Heart right ventricle (tissue), 16 donors: ENCODE measurements around the gene MLC1. TPM values are rescaled to one million over a fixed set of nuclear protein-coding genes. Genes with fewer than 3 reads are reported as not detected.

Experiments used
- ATAC-seq, 8 donors: fragments of 200-7000 bp; cut with Tn5 transposase; one replicate each; pipeline ENCODE4 v1.9.1; 2020; ENCODE audit warnings: mild to moderate bottlenecking in 8 of 8, moderate library complexity in 8 of 8, moderate number of reproducible peaks in 1 of 8
- DNase-seq, 2 donors: peaks; one replicate each; pipeline ENCODE4 v3.0.0-alpha.2; 2020
- H3K27ac ChIP-seq, 10 donors: fragments of 200-600 bp; sonication (generic) in 2 of 10; one replicate each; pipeline versions ENCODE4 v1.5.0 to v1.8.0; 2020 to 2022; ENCODE audit warnings: mild to moderate bottlenecking in 3 of 10
- H3K27me3 ChIP-seq, 7 donors: fragments of 200-600 bp; one replicate each; pipeline ENCODE4 v1.8.0; 2021 to 2022; ENCODE audit warnings: mild to moderate bottlenecking in 2 of 7
- H3K36me3 ChIP-seq, 9 donors: fragments of 200-600 bp; sonication (generic) in 1 of 9; one replicate each; pipeline versions ENCODE4 v1.5.0 to v1.8.0; 2020 to 2022; ENCODE audit warnings: mild to moderate bottlenecking in 2 of 9
- H3K4me1 ChIP-seq, 9 donors: fragments of 200-600 bp; sonication (generic) in 1 of 9; one replicate each; pipeline versions ENCODE4 v1.5.0 to v1.8.0; 2020 to 2022; ENCODE audit warnings: mild to moderate bottlenecking in 4 of 9
- H3K4me3 ChIP-seq, 10 donors: fragments of 200-600 bp; sonication (generic) in 2 of 10; one replicate each; pipeline versions ENCODE4 v1.5.0 to v1.8.0; 2020 to 2022; ENCODE audit warnings: mild to moderate bottlenecking in 7 of 10, moderate library complexity in 2 of 10
- H3K9me3 ChIP-seq, 11 donors: fragments of 200-600 bp in 10 of 11; sonication (generic) in 2 of 11; one replicate each; pipeline versions ENCODE4 v1.5.0 to v1.8.0; 2013 to 2022; ENCODE audit warnings: mild to moderate bottlenecking in 2 of 11, control low read depth in 1 of 11, moderate library complexity in 1 of 11
- WGBS, 2 donors: extraction: QIAGEN DNeasy Blood & Tissue Kit; methylation state at CpG; one replicate each; pipeline ENCODE4 v1.1.7; 2013; ENCODE audit warnings: inconsistent platforms in 1 of 2; 5-methylcytosine and 5-hydroxymethylcytosine counted together
- intact Hi-C, 10 donors: fragments of 100-400 bp; cut with DNase I; formaldehyde crosslinking; loops; one replicate each; pipeline versions ENCODE4 v1.11.1 to v1.14.2; 2022
- polyA plus RNA-seq, 2 donors: library from polyadenylated mRNA; stranded (reverse); fragments of 200-250 nt; gene quantifications; one replicate each; pipeline ENCODE4 v1.2.3, GENCODE V29; 2013
- total RNA-seq, 10 donors: library from RNA; stranded (reverse); fragmentation: NEBNext Ultra II Directional in 3 of 10; extraction: Animal tissue kit (Norgen Biotek cat#: 25700) in 3 of 10; gene quantifications; one replicate each; pipeline versions ENCODE4 v1.2.1 to v1.2.4, GENCODE V29; 2021 to 2023
- TF ChIP-seq, protein P1 (sequence below), 9 donors: fragments of 200-600 bp; sonication (generic) in 2 of 9; IDR thresholded peaks; one replicate each; pipeline versions ENCODE4 v1.5.0 to v1.8.0; 2021 to 2022; ENCODE audit warnings: antibody characterized with exemption in 9 of 9, mild to moderate bottlenecking in 5 of 9, moderate library complexity in 1 of 9
- donor health status: Arrhythmogenic right ventricular cardiomyopathy.
- donor health status: ischemic (EF 13 %, LVEDD 7.1; RV severe dilation, severe dysfunction).
- donor health status: healthy with polysubstance abuse.
- donor health status: DM: no; HTN: yes; CAD: no.
- donor health status: DM: no; HTN: no; CAD: no.
- donor health status: ischemic (EF 25% LVEDD 6.9; RV normal size, moderate dysfunction).
- donor health status: ischemic (EF 25% LVEDD 5.7; RV mildly dilated, moderate dysfunction).
- donor health status: healthy.
- donor health status: DM: yes; HTN: yes; CAD: no.
- donor health status: Ischemic cardiomyopathy.
- donor health status: ischemic (EF 35%, LVEDD 5.7; RV mildly dilated, moderate dysfunction).
- donor health status: nonischemic (EF 11% LVEDD 7.7; RV severe dilation, severe dysfunction).
- donor health status: DM: yes; HTN: yes; CAD: no.
- donor health status: PGD.
- donor health status: ischemic (EF 29% LVEDD 5.4; RV normal size, mild dysfunction).
- donor health status: nonischemic (EF 23%, LVEDD 6.1; RV moderate dilation, normal function).

MLC1 gene
- total and polyA plus RNA-seq, 12 donors, result 0.03 to 1.6 (median 0.22) TPM; not detected in 4

DNA sequence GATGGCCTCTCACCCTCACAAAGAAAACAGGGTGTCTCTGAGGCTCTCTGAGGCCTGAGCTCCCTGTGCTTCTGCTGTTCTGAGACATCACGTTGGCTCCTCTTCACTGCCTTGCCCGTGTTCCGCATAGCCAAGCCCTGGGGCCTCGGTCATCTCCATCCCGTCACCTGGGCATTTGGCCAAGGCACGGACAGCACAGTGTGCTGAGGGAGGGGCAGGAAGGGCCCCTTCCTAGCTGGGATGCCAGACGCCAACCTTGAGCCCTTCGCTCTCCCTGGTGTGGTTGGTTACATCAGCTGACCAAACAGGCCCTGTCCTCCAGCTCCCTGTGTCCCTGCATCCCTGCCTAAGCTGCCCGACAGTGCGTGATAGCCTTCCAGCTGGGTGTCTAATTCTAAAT is 30.5 kb upstream of the MLC1 start:
- TF ChIP-seq, protein P1, sequence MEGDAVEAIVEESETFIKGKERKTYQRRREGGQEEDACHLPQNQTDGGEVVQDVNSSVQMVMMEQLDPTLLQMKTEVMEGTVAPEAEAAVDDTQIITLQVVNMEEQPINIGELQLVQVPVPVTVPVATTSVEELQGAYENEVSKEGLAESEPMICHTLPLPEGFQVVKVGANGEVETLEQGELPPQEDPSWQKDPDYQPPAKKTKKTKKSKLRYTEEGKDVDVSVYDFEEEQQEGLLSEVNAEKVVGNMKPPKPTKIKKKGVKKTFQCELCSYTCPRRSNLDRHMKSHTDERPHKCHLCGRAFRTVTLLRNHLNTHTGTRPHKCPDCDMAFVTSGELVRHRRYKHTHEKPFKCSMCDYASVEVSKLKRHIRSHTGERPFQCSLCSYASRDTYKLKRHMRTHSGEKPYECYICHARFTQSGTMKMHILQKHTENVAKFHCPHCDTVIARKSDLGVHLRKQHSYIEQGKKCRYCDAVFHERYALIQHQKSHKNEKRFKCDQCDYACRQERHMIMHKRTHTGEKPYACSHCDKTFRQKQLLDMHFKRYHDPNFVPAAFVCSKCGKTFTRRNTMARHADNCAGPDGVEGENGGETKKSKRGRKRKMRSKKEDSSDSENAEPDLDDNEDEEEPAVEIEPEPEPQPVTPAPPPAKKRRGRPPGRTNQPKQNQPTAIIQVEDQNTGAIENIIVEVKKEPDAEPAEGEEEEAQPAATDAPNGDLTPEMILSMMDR (IDR thresholded peaks at IDR 0.05), result no peak
- peaks cover 0 to 35% (median 18%) of the 10 kb centered on the region in 9 donors for H3K4me1 ChIP-seq
- no peak for DNase-seq
- no peaks in the 10 kb centered on the region for H3K36me3 ChIP-seq
- WGBS, 2 donors, result 62 to 63% methylated on average over 10 of the region's 10 CpGs
- ATAC-seq, result no peak
- H3K4me3 ChIP-seq, result no peak overlapping the region
- H3K27me3 ChIP-seq, result peaks cover 0 to 39% (median 21%) of the 10 kb centered on the region in 7 donors
- no peaks in the 10 kb centered on the region for H3K9me3 ChIP-seq
- intact Hi-C loops, result no loop called here
- H3K27ac ChIP-seq, result no peak overlapping the region

DNA sequence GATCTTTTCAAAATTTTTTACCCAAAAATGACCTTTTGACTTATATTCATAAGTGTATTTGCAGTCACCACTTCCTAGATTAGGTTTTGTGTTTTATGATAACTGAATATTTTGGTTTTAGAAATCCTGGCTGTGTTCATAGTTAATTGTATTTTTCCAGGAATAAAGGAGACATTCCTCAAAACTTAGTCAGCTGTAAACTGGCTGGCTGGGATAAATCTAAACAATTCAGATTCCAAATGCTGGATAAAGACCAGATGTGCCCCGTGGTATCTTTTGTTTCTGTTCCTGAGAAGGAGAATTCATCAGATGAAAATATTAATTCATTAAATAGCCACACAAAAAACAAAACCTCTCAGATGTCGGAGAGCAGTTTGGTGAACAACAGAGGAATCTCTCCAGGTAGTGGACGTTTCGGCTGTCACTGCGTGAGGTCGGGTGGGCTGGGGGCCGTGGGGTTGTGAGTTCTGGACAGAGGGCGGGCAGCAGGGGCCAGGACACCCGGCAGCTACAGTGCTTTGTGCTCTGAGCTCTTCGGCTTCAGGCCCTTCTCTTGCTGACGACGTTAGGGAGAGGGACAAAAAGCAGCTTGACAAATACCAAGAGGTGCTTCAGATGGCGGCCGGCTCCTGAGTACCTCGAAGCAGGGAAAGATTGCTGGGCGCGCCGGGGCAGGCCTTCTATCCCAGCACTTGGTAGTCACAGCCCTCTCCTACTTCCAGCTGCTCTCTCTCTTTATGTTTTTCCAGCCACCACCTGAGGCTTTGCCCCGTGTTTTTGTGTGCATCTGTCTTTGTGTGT is 29.2 kb upstream of the MLC1 start:
- Histone ChIP-seq H3K4me1 (peaks cover 0 to 27% (median 6%) of the 10 kb centered on the region in 9 donors), H3K4me3 (no peak overlapping the region)
- intact Hi-C loops, result no loop called here

DNA sequence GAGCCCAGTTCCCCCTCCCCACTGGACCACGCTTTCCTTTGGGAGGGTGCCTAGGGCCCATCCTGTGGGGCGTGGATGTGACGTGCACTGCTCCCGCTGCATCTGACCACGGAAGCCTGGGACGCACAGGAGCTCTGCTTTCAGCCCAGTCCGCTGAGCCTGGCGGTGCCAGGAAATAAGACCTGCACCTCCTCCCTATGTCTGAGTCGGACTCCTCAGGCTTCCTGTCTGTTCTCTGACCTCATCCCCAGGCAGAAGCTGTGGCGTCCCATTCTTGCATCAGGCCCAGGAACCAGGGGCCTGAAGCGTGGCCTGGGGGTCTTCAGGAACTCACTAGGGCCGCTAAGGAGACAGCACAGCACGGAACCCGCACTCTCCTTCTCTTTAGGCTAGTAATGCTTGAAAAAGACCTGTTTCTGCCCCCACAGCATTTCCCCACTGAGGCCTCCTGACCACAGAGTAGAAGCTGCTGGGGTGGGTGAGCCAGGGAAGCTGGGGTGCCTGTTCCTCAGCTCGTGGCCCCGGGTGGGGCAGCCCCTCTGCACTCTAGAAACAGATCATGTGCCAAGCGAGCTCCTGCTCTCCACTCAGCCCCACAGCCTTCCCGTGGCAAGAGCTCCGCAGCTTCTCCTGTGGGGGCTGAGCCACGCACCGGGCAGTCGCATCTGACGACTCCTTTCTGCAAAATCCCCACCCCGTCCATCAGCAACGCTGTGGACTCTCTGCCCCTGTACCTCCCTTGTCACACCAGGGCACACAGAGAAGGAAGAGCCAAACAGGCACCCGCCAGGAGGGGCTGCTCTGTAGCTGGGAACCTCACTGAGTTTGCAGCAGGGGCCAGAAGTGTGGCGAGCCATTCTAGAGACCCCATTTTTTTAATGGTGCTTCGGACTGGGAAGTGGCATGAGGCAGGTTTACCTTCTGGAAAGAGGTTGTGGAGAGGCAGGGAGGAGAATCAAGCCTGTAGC is 27.2 kb upstream of the MLC1 start:
- DNase-seq, result peak in 1 of 2 donors; percentile 49
- peaks cover 0 to 34% (median 18%) of the 10 kb centered on the region in 7 donors for H3K27me3 ChIP-seq

More for the DNA sequence above, 29.2 kb upstream of the MLC1 start:
- no peaks in the 10 kb centered on the region for H3K36me3 ChIP-seq
- ATAC-seq (peak in 1 of 8 donors; percentile 10), DNase-seq (no peak)
- H3K9me3 ChIP-seq, result no peaks in the 10 kb centered on the region
- H3K27ac ChIP-seq, result peak overlapping the region in 1 of 10 donors; percentile 17
- 48 to 51% methylated on average over 19 of the region's 19 CpGs for WGBS, 2 donors
- TF ChIP-seq, protein P1 (IDR thresholded peaks at IDR 0.05), result no peak
- peaks cover 0 to 39% (median 21%) of the 10 kb centered on the region in 7 donors for H3K27me3 ChIP-seq

More for the DNA sequence above, 27.2 kb upstream of the MLC1 start:
- WGBS, 2 donors, result 57 to 62% methylated on average over 28 of the region's 28 CpGs
- Histone ChIP-seq H3K9me3 (no peaks in the 10 kb centered on the region), H3K36me3 (no peaks in the 10 kb centered on the region), H3K4me1 (peaks cover 0 to 13% (median 0%) of the 10 kb centered on the region in 9 donors), H3K4me3 (no peak overlapping the region), H3K27ac (peak overlapping the region in 4 of 10 donors; percentile 21 to 51 (median 35))
- ATAC-seq, result peak; percentile 61 to 93 (median 76)
- TF ChIP-seq, protein P1 (IDR thresholded peaks at IDR 0.05), result no peak
- intact Hi-C loops, result no loop called here
